Endothelial cell of umbilical vein (primary cell): Measurements from ENCODE around the gene PGAM1. TPM values are rescaled to one million over a fixed set of nuclear protein-coding genes. Genes with fewer than 3 reads are reported as not detected.

Source experiments
- BruUV-seq: library from RNA; stranded (reverse); fragments of 400-500 nt; replicated peaks from 2 replicates; lab custom pipeline; 2021; lab: Mats Ljungman, UMichigan
- CTCF ChIA-PET: fragments of 300-600, 350-600 bp; sonication (Branson Sonifier 250); formaldehyde crosslinking; loops from one replicate; lab custom pipeline; 2021; ENCODE audit warnings: antibody characterized with exemption, inconsistent platforms; lab: Charles Lee
- POLR2A ChIA-PET: fragments of 300-600, 350-600 bp; sonication (Branson Sonifier 250); formaldehyde crosslinking; loops from one replicate; lab custom pipeline; 2021; ENCODE audit warnings: antibody characterized with exemption, inconsistent platforms; lab: Charles Lee
- DNase-seq: peaks from one replicate; pipeline ENCODE4 v3.0.0-alpha.2; 2011; ENCODE audit warnings: low read depth, low spot score
- FAIRE-seq: peaks from 2 replicates; lab custom pipeline; 2011; peaks lifted over from hg19 to GRCh38; lab: Jason Lieb, UNC
- H2AFZ ChIP-seq: 2 replicates; pipeline ENCODE4 v1.6.0; 2012; ENCODE audit warnings: low read depth, low read length, control low read depth, inconsistent platforms
- H3K27ac ChIP-seq: 2 replicates; pipeline ENCODE4 v1.5.1; 2011; ENCODE audit warnings: low read depth, mild to moderate bottlenecking, control low read depth, low read length, moderate library complexity; ENCODE audit not compliant: insufficient read depth
- H3K27me3 ChIP-seq, 2 experiments: 2 replicates each; pipeline versions ENCODE4 v1.6.0 to v1.6.1; 2011; ENCODE audit warnings: low read length in 2 of 2, mixed read lengths in 1 of 2; ENCODE audit not compliant: control insufficient read depth in 2 of 2, insufficient read depth in 2 of 2
- H3K36me3 ChIP-seq, 2 experiments: 2 replicates in 1 of 2; 3 replicates in 1 of 2; pipeline ENCODE4 v1.5.1; 2011; ENCODE audit warnings: low read length in 2 of 2, mild to moderate bottlenecking in 1 of 2, moderate library complexity in 1 of 2; ENCODE audit not compliant: control insufficient read depth in 2 of 2, insufficient read depth in 2 of 2; ENCODE audit errors: extremely low read depth in 1 of 2
- H3K4me1 ChIP-seq: 3 replicates; pipeline ENCODE4 v1.5.1; 2011; ENCODE audit warnings: mild to moderate bottlenecking, low read length; ENCODE audit not compliant: control insufficient read depth, insufficient read depth; ENCODE audit errors: extremely low read depth
- H3K4me2 ChIP-seq: 2 replicates; pipeline ENCODE4 v1.6.1; 2011; ENCODE audit warnings: low read length, control low read depth, mixed read lengths; ENCODE audit not compliant: insufficient read depth
- H3K4me3 ChIP-seq, 3 experiments: fragments of 200-600 bp in 1 of 3; sonication (generic), shearing (Covaris generic) in 1 of 3; replicated peaks in 1 of 3; 2 replicates each; pipeline ENCODE4 v1.5.1; 2011 to 2016; ENCODE audit warnings: control low read depth in 3 of 3, low read length in 3 of 3, mild to moderate bottlenecking in 2 of 3, inconsistent platforms in 1 of 3, low read depth in 1 of 3, moderate library complexity in 1 of 3; ENCODE audit not compliant: insufficient read depth in 1 of 3
- H3K79me2 ChIP-seq: 2 replicates; pipeline ENCODE4 v1.6.0; 2012; ENCODE audit warnings: low read length, inconsistent platforms; ENCODE audit not compliant: control insufficient read depth, insufficient read depth
- H3K9ac ChIP-seq: replicated peaks from 2 replicates; pipeline ENCODE3; 2011; ENCODE audit warnings: low read length, control low read depth; ENCODE audit not compliant: insufficient read depth; ENCODE audit errors: extremely low read depth
- H3K9me1 ChIP-seq: replicated peaks from 3 replicates; pipeline ENCODE4 v1.6.0; 2011; ENCODE audit warnings: mild to moderate bottlenecking, low read length; ENCODE audit not compliant: control insufficient read depth, insufficient read depth; ENCODE audit errors: extremely low read depth
- H3K9me3 ChIP-seq: replicated peaks from 2 replicates; pipeline ENCODE4 v1.5.1; 2012; ENCODE audit warnings: low read length, inconsistent platforms; ENCODE audit not compliant: control insufficient read depth, insufficient read depth
- H4K20me1 ChIP-seq: replicated peaks from 2 replicates; pipeline ENCODE3; 2011; ENCODE audit warnings: mild to moderate bottlenecking, low read length; ENCODE audit not compliant: control insufficient read depth, insufficient read depth; ENCODE audit errors: extremely low read depth
- CTCF ChIP-seq, 2 donors: IDR thresholded peaks; 1 replicate in 1 of 2; 2 replicates in 1 of 2; pipeline ENCODE4 v1.5.1; 2011; ENCODE audit warnings: low read length in 2 of 2, mild to moderate bottlenecking in 2 of 2, moderate library complexity in 2 of 2, control low read depth in 1 of 2, inconsistent platforms in 1 of 2, low read depth in 1 of 2; ENCODE audit not compliant: insufficient read depth in 1 of 2; ENCODE audit errors: extremely low read depth in 1 of 2
- EZH2 ChIP-seq: IDR thresholded peaks from 2 replicates; pipeline ENCODE4 v1.6.1; 2012; ENCODE audit warnings: borderline replicate concordance, low read depth, mild to moderate bottlenecking, moderate library complexity, low read length, inconsistent platforms; ENCODE audit not compliant: severe bottlenecking
- FOS ChIP-seq: IDR thresholded peaks from 2 replicates; pipeline ENCODE4 v1.6.1; 2011; ENCODE audit warnings: mild to moderate bottlenecking, low read length, moderate library complexity, borderline replicate concordance; ENCODE audit not compliant: insufficient read depth
- GATA2 ChIP-seq: IDR thresholded peaks from 2 replicates; pipeline ENCODE4 v1.7.0; 2011; ENCODE audit warnings: low read depth, mild to moderate bottlenecking, moderate library complexity, mixed read lengths, low read length; ENCODE audit not compliant: insufficient read length, insufficient read depth
- JUN ChIP-seq: IDR thresholded peaks from 2 replicates; pipeline ENCODE4 v1.6.1; 2011; ENCODE audit warnings: borderline replicate concordance, low read depth; ENCODE audit not compliant: insufficient read length, insufficient read depth
- MAX ChIP-seq: IDR thresholded peaks from 2 replicates; pipeline ENCODE4 v1.6.1; 2011; ENCODE audit not compliant: insufficient read depth, insufficient read length
- MYC ChIP-seq: IDR thresholded peaks from one replicate; pipeline ENCODE4 v1.6.1; 2011; ENCODE audit warnings: mild to moderate bottlenecking, low read depth, low read length
- POLR2A ChIP-seq: IDR thresholded peaks from 2 replicates; pipeline ENCODE4 v1.6.1; 2012; ENCODE audit warnings: low read depth, mild to moderate bottlenecking, control low read depth, low read length
- POLR2AphosphoS5 ChIP-seq: IDR thresholded peaks from 2 replicates; pipeline ENCODE4 v1.6.1; 2012; ENCODE audit warnings: low read depth, mild to moderate bottlenecking, control low read depth, low read length, moderate library complexity; ENCODE audit not compliant: insufficient read depth
- dilution Hi-C: fragments of 300-500 bp; cut with MboI; formaldehyde crosslinking; loops from one replicate; pipeline ENCODE4 v1.15.0; 2019; ENCODE audit warnings: low sequenced_read_pairs; ENCODE audit not compliant: extremely low pct_ligation_motif_present
- intact Hi-C: fragments of 100-400 bp; cut with micrococcal nuclease; formaldehyde crosslinking; loops from one replicate; pipeline ENCODE4 v1.10.0; 2022
- polyA plus RNA-seq, 4 experiments: library from polyadenylated mRNA; depleted of rRNA in 3 of 4; stranded (reverse) in 3 of 4; unstranded in 1 of 4; fragments of >200 nt; gene quantifications; 2 replicates each; pipeline versions ENCODE4 v1.2.1 to v1.2.3, GENCODE V29; 2011 to 2012; ENCODE audit warnings: missing spikeins in 1 of 4
- total RNA-seq: library from RNA; stranded (reverse); gene quantifications from 2 replicates; pipeline ENCODE4 v1.2.3, GENCODE V29; 2021

Gene PGAM1
- total and polyA plus RNA-seq, 2 donors (not counting 3 experiments of a cell fraction or from before 2014, with no cell fraction given), result 375 TPM

GRCh38 chr10:97383159-97383558 lies 42.8 kb upstream of the PGAM1 start:
- Histone ChIP-seq H4K20me1 (no peaks in the 10 kb centered on the region), H3K36me3 (peaks cover 2 to 17% of the 10 kb centered on the region in 2 experiments), H3K9ac (no peak overlapping the region), H3K27ac (no peak overlapping the region), H3K9me3 (no peaks in the 10 kb centered on the region), H3K4me2 (no peak overlapping the region), H3K9me1 (no peaks in the 10 kb centered on the region), H3K4me3 (no peak overlapping the region), H3K79me2 (no peaks in the 10 kb centered on the region), H3K27me3 (no peaks in the 10 kb centered on the region), H3K4me1 (no peaks in the 10 kb centered on the region), H2AFZ (no peak overlapping the region)
- DNase-seq (no peak), FAIRE-seq (no peak)
- intact Hi-C loops (no loop called here), dilution Hi-C loops (no loop called here)
- CTCF ChIA-PET, result interaction anchor here (1.2 kb wide), 1 partner anchor 230 kb away, joined by 3 read pairs; no protein-coding TSS in a partner anchor
- TF ChIP-seq MYC (no peak), MAX (no peak), POLR2AphosphoS5 (no peak), POLR2A (no peak), JUN (no peak), FOS (no peak), CTCF (IDR thresholded peaks at IDR 0.05; ENCODE audit: extremely low read depth in 1 of 2, insufficient read depth in 1 of 2, low read depth in 1 of 2, low read length in 2 of 2) (no peak), EZH2 (no peak), GATA2 (no peak)
- POLR2A ChIA-PET, result no interaction called here
- no TSS peak for BruUV-seq
